A549 (cell line): ENCODE results near the gene JAML.

Experiments
- JUNB ChIP-seq: fragments of >200 bp; sonication (Bioruptor Twin); formaldehyde crosslinking; IDR thresholded peaks from 2 replicates; pipeline ENCODE4 v1.6.1; 2016
- POLR2A ChIP-seq: IDR thresholded peaks from 2 replicates; pipeline ENCODE4 v1.6.1; 2012; ENCODE audit warnings: mild to moderate bottlenecking, low read length
- RFX5 ChIP-seq: fragments of 450-650 bp; IDR thresholded peaks from 2 replicates; pipeline ENCODE4 v1.7.1; 2014; ENCODE audit warnings: antibody characterized with exemption, mild to moderate bottlenecking, moderate library complexity
- TP53 ChIP-seq: fragments of 250-450 bp; sonication (Bioruptor Pico); IDR thresholded peaks from 2 replicates; pipeline ENCODE4 v1.5.0; 2021; ENCODE audit warnings: mild to moderate bottlenecking, moderate library complexity
- TF ChIP-seq, protein P1 (sequence below): fragments of >200 bp; sonication (Bioruptor Twin); formaldehyde crosslinking; IDR thresholded peaks from 3 replicates; pipeline ENCODE4 v1.5.1; 2016

DNA sequence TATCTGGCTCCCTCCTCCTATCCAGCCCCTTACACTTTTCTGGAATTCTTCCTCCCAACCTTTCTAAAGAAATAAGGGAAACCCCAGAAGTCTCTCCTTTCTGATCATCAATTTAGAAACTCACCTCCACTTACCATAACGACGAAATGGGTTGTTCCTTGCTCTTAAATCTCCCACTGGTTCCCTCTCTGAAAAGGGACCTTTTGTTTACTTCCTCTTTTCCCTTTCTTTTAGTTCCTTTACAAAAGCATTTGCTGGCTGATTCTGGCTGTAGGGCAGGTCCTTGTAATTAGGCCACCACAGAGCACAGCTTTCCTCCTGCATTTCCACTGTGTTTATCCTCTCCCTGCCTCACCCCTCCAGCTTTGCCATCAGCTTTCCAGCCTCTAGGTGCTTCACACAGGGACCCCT, 12.0 kb downstream of the JAML start:
- TF ChIP-seq, protein P1, sequence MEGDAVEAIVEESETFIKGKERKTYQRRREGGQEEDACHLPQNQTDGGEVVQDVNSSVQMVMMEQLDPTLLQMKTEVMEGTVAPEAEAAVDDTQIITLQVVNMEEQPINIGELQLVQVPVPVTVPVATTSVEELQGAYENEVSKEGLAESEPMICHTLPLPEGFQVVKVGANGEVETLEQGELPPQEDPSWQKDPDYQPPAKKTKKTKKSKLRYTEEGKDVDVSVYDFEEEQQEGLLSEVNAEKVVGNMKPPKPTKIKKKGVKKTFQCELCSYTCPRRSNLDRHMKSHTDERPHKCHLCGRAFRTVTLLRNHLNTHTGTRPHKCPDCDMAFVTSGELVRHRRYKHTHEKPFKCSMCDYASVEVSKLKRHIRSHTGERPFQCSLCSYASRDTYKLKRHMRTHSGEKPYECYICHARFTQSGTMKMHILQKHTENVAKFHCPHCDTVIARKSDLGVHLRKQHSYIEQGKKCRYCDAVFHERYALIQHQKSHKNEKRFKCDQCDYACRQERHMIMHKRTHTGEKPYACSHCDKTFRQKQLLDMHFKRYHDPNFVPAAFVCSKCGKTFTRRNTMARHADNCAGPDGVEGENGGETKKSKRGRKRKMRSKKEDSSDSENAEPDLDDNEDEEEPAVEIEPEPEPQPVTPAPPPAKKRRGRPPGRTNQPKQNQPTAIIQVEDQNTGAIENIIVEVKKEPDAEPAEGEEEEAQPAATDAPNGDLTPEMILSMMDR, result no peak
- no peak for TF ChIP-seq RFX5
- TF ChIP-seq TP53, result no peak
- no peak for TF ChIP-seq JUNB
- no peak for TF ChIP-seq POLR2A
